Erythroblast (primary cell): ENCODE measurements around the gene AXIN2.

Experiments used
- GATA1 ChIP-seq: IDR thresholded peaks from 2 replicates; pipeline ENCODE4 v1.6.1; 2011; ENCODE audit warnings: low read depth, mild to moderate bottlenecking, control low read depth, low read length, moderate library complexity
- POLR2A ChIP-seq: IDR thresholded peaks from 2 replicates; pipeline ENCODE4 v1.6.1; 2011; ENCODE audit warnings: mild to moderate bottlenecking, low read length

DNA sequence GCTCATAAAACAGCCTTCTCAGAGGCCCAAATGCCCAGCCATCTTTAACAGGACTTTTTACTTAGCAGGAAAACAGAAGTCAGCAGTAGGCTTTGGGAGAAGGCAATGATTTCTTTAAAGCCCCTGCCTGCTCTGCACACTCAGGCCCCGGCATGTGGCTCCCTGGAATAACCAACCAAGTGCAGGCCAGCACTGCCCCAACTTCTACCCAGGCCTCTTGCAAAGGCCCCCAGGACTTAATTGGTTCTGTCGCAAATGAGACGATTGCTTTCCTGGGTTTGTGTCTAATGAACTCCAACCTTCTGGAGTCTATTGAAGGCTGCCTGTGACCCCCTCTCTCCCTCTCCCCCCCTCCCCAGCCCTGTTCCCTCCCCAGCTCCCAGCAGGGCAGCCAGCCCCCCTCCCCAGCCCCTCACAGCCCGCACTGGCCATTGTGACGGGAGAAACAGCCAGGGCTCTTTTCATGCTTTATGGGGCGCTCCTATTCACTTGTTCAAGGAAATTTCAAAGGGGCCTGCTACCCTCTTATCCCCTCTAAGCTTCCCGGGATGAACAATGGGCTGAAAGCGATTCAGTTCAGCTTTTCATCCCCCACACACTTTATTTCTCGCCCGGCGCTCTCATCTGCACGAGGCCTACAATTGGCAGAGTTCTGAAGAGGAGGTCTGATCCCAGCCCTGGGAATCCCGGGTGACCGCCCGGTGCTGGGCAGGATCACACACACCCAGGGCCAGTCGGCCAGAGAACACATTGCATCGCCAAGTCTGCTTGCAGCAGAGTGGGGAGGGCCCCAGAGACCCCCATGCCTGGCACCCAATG, 15.5 kb downstream of the AXIN2 start:
- TF ChIP-seq POLR2A (no peak), GATA1 (no peak)
